Hypothalamus (tissue), 51 donors: ENCODE measurements around the gene MYL5.
A peak's percentile ranks its signal among the peaks of the same experiment; 100 is the strongest.
"Not testable (repeated sequence)": the region's sequence is repeated elsewhere in the genome, so short reads cannot be mapped to it uniquely, and the experiment has no call there.

Experiments
- DNase-seq, 51 donors: peaks; one replicate each; lab custom pipeline; 2025; lab: John Stamatoyannopoulos, UW

MYL5 gene

DNA sequence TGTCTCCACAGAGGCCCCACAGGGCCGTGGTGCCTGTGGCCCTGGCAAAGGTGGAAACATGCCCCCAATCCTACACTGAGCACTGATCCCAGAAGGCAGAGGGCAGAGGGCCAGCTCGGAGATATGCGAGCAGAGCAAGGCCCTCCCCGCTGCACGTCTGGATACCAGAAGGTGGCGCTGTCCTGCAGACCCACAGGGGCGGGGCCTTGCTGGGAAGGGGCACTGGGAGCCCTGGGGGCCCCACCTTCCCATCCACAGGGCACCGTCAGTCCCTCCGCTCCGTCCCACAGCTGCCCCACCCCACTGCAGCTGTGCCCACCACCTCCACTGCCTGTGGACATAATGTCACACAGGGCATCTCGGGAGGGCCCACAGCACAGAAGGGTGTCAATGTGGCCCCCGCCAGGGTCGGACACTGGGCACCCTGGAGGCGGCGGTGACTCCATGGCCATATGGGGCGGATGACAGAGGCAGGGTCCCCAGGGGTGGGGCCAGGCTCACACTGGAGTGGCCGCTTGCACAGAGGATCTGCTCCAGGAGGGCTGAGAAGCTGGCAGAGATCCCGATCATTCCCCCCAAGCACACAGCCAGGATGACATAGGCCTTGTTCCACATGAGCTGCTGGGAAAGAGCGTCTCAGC is 9.8 kb downstream of the MYL5 start:
- peak in 33 of 51 donors; percentile 17 to 79 (median 46) for DNase-seq

DNA sequence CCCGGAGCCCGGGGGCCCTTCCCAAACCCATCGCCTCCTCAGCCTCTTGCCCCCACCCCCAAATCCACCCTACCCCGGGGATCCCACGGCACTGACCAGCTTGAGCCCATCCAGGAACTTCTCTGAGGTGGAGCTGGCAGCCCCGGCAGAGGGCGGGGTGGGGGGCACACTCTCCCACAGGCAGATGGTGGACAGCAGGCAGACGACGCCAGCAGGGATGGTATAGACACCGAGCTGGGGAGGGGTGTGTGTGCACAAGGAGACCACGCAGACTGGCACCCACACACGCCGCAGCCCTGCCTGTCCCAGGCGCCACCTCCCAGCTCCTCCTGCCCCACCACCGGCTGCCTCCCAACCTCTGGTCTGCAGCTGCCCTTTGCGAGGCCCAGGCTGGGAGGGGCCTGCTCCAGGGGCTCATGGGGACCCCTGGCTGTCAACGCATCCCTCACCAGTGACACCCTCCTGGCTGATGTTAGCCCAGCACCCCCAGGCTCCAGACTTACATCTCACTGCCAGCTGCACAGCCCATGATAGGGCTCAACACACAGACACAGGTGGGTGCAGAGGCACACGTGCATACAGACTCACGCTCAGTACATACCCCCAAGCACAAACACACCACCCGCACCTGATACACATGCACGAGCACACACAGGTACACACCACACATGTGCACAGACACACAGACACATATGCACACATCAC is 10.4 kb downstream of the MYL5 start:
- DNase-seq, result no peak

- DNase-seq, result no peak
These were observed 11.5 kb downstream of the MYL5 start for GRCh38 chr4:685679-686412.

GRCh38 chr4:686413-687040 is 12.2 kb downstream of the MYL5 start:
- no peak for DNase-seq

GRCh38 chr4:687048-687970 is 13.0 kb downstream of the MYL5 start:
- DNase-seq, result peak in 3 of 51 donors; percentile 18 to 43 (median 37)

DNA sequence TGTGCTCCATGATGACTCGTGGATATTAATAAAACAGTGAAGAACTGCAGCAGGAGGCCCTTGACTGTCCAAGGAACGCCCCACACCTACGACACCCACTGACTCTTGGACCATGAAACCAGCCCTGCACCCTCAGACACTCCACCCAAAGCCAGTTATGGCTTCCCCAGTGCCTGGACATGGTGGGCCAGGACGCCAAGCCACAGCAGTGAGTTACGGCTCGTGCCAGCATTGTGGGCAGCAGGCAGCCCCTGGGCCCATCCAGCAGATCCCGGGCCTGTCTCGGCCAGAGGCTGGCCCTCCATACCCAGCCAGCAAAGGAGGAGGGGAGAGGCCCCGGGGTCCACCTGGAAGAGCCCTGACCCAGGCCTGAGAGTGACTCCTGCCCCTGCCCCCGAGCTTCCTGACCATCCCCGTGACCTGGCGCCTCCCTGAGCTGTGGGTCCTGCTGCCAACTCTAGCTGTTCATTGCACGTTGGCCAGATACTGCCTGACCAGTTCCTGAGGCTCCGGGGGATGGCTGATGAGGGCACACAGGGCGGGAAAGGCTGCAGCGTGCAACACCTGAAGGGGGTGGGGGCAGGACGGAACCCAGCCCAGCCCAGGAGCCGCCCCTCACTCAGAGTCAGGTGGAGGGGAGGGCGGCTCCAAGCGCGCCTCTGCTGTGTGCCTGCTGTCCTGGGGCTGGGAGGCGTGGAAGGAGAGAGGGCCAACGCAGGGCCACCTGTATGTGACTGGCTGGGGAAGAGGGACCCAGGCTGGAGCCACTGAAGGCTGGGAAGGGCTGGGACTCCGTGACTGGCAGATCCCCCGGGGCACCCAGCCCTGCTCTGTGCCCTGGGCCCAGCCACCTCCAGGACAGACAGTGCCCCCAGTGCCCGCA is 13.9 kb downstream of the MYL5 start:
- no peak for DNase-seq

- DNase-seq, result no peak
These were observed 14.7 kb downstream of the MYL5 start, which contains the start of gene SLC49A3 for GRCh38 chr4:688854-689681. TSS of gene SLC49A3 (minus strand) at chr4:689151. CDS start at chr4:689127, 24 bp downstream.

DNA sequence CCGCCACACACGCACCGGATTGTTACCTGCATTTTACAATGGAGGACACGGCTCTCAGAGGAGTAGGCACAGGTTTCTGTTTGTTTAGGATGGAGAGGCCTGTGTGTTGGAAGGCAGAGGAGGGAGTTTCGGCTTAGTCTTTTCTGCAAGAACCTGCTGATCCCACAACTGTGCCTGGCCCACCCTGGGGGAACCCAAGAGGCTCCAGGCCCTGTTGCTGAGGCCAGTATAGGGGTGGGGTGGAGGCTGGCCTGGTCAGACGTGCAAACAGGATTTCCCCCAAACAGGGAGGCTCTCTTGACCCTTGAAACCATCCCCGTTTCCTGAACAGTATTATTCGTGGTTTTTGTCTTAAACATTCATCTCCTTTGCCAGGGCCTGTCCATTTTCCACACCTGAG is 15.4 kb downstream of the MYL5 start:
- no peak for DNase-seq

DNA sequence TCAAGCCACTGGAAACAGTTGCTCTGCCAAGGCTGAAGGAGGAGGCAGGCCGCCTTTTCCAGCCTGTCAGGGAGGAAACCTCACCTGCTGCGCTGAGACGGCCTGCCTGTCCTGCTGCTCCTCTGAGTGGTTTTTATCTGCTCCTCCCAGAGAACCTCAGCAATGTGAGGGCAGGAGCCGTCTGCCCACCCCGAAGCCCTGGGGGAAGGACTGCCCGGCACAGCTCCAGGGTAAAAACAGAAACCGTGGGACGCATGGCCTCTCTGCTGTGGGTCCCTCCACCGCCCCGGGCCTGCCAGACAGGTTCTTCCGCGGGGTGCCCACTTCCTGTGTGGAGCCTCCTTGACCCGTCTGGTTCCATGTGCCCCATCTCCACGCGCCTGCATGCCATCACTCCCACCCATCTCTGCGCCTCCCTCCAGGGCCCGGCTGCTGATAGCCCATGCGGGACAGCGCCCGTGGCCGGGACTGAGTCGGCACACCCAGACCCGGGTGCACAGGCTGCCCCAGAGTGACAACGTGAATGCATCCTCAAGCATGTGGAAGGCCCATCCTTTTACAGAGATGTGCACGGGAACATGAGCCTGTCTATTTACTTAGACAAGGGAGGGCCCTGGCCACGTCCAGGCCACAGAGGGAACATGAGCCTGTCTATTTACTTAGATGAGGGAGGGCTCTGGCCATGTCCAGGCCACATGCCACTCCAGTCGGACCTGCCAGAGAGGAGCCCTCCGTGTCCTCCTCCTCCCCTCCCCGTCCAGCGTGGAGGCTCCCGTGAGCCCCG is 18.6 kb downstream of the MYL5 start:
- DNase-seq, result no peak

- DNase-seq, result not testable (repeated sequence)
These were observed 20.1 kb downstream of the MYL5 start for GRCh38 chr4:694341-694940.

DNA sequence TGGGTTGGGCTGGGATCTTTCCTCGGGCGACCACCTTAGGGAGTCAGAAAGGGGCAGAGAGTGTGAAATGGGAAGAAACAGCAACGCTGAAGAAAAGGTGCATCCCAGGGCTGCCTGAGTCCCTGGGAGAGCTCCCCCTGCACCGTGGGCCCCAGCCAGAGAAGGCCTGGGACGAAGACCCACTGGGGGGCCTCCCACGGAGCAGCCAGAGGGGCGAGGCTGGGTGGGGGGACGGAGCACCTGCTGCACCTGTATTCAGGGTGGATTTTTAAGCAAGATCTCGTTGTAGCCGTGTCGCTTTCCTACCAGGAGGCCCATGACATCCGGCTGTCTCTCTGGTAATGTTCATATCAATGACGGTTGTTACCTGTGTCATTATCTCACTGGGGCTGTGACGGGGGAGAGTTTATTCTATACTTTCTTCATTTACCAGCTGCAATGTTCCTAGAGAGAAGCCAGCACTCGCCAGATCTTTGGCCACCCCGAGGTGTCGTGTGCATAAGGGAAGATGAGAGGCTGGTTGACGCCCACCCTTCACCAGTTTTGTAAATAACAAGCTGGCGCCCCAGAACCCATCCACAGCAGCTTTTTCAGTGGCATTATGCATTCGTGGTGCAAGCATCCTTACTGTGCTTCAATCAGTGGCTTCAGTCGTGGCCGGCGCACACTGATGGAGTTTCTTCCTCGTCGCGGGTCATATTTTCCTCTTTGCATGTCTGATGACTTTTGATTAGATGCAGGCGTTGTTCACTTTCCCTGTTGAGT is 25.7 kb downstream of the MYL5 start:
- DNase-seq, result no peak

- DNase-seq, result no peak
These were observed 26.4 kb downstream of the MYL5 start for GRCh38 chr4:700587-701264.

DNA sequence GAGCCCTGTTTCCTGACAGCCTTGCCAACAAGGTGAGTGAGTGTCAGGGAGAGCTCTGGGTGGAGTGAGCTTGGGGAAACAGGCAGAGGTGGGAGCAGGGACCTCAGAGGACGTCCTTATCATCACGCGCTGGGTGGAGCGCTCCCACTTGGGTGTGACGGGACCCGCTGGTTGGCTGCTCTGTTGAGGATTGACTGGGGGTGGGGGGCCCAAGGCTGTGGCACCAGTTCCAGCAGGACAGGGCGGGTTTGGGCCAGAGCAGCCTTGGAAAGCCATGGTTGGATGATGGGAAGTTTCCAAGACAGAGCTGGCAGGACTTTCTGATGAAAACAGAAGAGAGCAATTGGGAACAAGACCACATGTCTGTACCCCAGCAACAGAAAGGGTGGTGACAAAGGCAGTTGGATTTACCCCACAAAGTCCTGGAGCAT is 28.3 kb downstream of the MYL5 start:
- peak in 3 of 51 donors; percentile 5 to 36 (median 19) for DNase-seq

- no peak for DNase-seq
These were observed 29.2 kb downstream of the MYL5 start for GRCh38 chr4:703336-704197.
